Neural cell (in vitro differentiated cells): ENCODE measurements around the gene GRK7. TPM values are rescaled to one million over a fixed set of nuclear protein-coding genes. Genes with fewer than 3 reads are reported as not detected.

Experiments used
- H2AFZ ChIP-seq: fragments of 200-600, 300-800 bp; sonication (generic), shearing (Covaris generic); 2 replicates; pipeline ENCODE4 v1.6.0; 2014; ENCODE audit warnings: low read depth, mild to moderate bottlenecking, antibody characterized with exemption, low read length, moderate library complexity
- H3F3A ChIP-seq: fragments of 200-600 bp; shearing (Covaris generic); 2 replicates; pipeline ENCODE4 v1.6.1; 2016; ENCODE audit warnings: mild to moderate bottlenecking, moderate library complexity, mixed read lengths, antibody characterized with exemption, low read length; ENCODE audit not compliant: insufficient read depth, poor library complexity, severe bottlenecking
- H3K27ac ChIP-seq: fragments of 200-600, 300-800 bp; sonication (generic), shearing (Covaris generic); 2 replicates; pipeline ENCODE4 v1.5.1; 2014; ENCODE audit warnings: mild to moderate bottlenecking, low read length, moderate library complexity
- H3K27me3 ChIP-seq: fragments of 300-800, 200-600 bp; sonication (generic), shearing (Covaris generic); 2 replicates; pipeline ENCODE4 v1.6.0; 2014; ENCODE audit warnings: mild to moderate bottlenecking, low read depth, low read length, moderate library complexity; ENCODE audit not compliant: insufficient read depth
- H3K36me3 ChIP-seq: fragments of 300-800, 200-600 bp; sonication (generic), shearing (Covaris generic); 2 replicates; pipeline ENCODE4 v1.5.1; 2014; ENCODE audit warnings: mild to moderate bottlenecking, antibody characterized with exemption, low read length, moderate library complexity; ENCODE audit not compliant: insufficient read depth
- H3K4me2 ChIP-seq: fragments of 300-800, 200-600 bp; sonication (generic), shearing (Covaris generic); 2 replicates; pipeline ENCODE4 v1.6.0; 2014; ENCODE audit warnings: mild to moderate bottlenecking, low read length
- H3K4me3 ChIP-seq: fragments of 300-800, 200-600 bp; sonication (generic), shearing (Covaris generic); 2 replicates; pipeline ENCODE4 v1.5.1; 2014; ENCODE audit warnings: mild to moderate bottlenecking, low read length, moderate library complexity
- H3K79me2 ChIP-seq: fragments of 200-600 bp; shearing (Covaris generic); replicated peaks from 2 replicates; pipeline ENCODE4 v1.6.0; 2014; ENCODE audit warnings: mild to moderate bottlenecking, low read length, moderate library complexity; ENCODE audit not compliant: insufficient read depth
- H3K9ac ChIP-seq: fragments of 300-800, 200-600 bp; sonication (generic), shearing (Covaris generic); 2 replicates; pipeline ENCODE4 v1.6.1; 2016; ENCODE audit warnings: mild to moderate bottlenecking, low read length, mixed read lengths
- H3K9me2 ChIP-seq: fragments of 200-600 bp; shearing (Covaris generic); 2 replicates; pipeline ENCODE4 v1.6.1; 2016; ENCODE audit warnings: mild to moderate bottlenecking, low read length, mixed read lengths; ENCODE audit not compliant: insufficient read depth
- H3K9me3 ChIP-seq: fragments of 200-600, 300-800 bp; sonication (generic), shearing (Covaris generic); 2 replicates; pipeline ENCODE4 v1.6.1; 2016; ENCODE audit warnings: mild to moderate bottlenecking, mixed run types, low read length, moderate library complexity, mixed read lengths
- H4K20me1 ChIP-seq: fragments of 200-600 bp; shearing (Covaris generic); 2 replicates; pipeline ENCODE4 v1.6.1; 2016; ENCODE audit warnings: mild to moderate bottlenecking, mixed run types; ENCODE audit not compliant: insufficient read depth
- EP300 ChIP-seq: fragments of 450-650 bp; conservative IDR thresholded peaks from 2 replicates; pipeline ENCODE4 v1.6.1; 2014; ENCODE audit warnings: antibody characterized with exemption, mild to moderate bottlenecking, moderate library complexity; ENCODE audit not compliant: poor library complexity, severe bottlenecking
- EZH2 ChIP-seq: fragments of 200-600, 300-800 bp; shearing (Covaris generic), sonication (generic); IDR thresholded peaks from 2 replicates; pipeline ENCODE4 v1.6.1; 2014; ENCODE audit warnings: antibody characterized with exemption, low read length, borderline replicate concordance, mild to moderate bottlenecking; ENCODE audit not compliant: insufficient read depth, poor library complexity, severe bottlenecking
- MXI1 ChIP-seq: fragments of 450-650 bp; conservative IDR thresholded peaks from 2 replicates; pipeline ENCODE4 v1.6.1; 2014; ENCODE audit warnings: antibody characterized with exemption, mild to moderate bottlenecking; ENCODE audit not compliant: poor library complexity, severe bottlenecking
- POLR2AphosphoS5 ChIP-seq: IDR thresholded peaks from 2 replicates; pipeline ENCODE4 v1.6.1; 2012
- RAD21 ChIP-seq: fragments of 450-650 bp; conservative IDR thresholded peaks from 2 replicates; pipeline ENCODE4 v1.6.1; 2014; ENCODE audit warnings: antibody characterized with exemption, mild to moderate bottlenecking, moderate library complexity
- SMC3 ChIP-seq: fragments of 450-650 bp; conservative IDR thresholded peaks from 2 replicates; pipeline ENCODE4 v1.6.1; 2014; ENCODE audit warnings: antibody characterized with exemption, mild to moderate bottlenecking, moderate library complexity; ENCODE audit not compliant: poor library complexity
- TAF1 ChIP-seq: IDR thresholded peaks from 2 replicates; pipeline ENCODE4 v1.6.1; 2012; ENCODE audit warnings: low read depth
- polyA plus RNA-seq: library from polyadenylated mRNA; depleted of rRNA; stranded (reverse); fragments of >200 nt; gene quantifications from 2 replicates; pipeline ENCODE4 v1.2.3, GENCODE V29; 2014
- TF ChIP-seq, protein P1 (sequence below): fragments of 450-650 bp; IDR thresholded peaks from 2 replicates; pipeline ENCODE4 v1.5.1; 2014; ENCODE audit warnings: antibody characterized with exemption, mild to moderate bottlenecking, moderate library complexity; ENCODE audit not compliant: poor library complexity, severe bottlenecking
- TF ChIP-seq, protein P2 (sequence below): IDR thresholded peaks from 2 replicates; pipeline ENCODE4 v1.6.1; 2012; ENCODE audit warnings: borderline replicate concordance

Gene GRK7
- polyA plus RNA-seq, 1 donor from 2014 or later = not detected

DNA sequence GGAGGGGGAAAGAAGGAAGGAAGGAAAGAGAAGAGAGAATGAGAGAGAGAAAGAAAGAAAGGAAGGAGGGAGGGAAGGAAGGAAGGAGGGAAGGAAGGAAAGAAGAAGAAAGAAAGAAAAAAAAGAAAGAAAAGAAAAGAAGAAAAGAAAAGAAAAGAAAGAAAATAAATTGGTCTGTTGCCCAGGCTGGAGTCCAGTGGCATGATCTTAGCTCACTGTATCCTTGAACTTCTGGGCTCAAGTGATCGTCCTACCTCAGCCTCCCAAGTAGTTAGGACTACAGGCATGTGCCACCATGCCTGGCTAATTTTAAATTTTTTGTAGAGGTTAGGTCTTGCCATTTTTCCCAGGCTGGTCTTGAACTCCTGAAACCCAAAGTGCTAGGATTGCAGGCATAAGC is 36.7 kb upstream of the GRK7 start:
- TF ChIP-seq, protein P1, sequence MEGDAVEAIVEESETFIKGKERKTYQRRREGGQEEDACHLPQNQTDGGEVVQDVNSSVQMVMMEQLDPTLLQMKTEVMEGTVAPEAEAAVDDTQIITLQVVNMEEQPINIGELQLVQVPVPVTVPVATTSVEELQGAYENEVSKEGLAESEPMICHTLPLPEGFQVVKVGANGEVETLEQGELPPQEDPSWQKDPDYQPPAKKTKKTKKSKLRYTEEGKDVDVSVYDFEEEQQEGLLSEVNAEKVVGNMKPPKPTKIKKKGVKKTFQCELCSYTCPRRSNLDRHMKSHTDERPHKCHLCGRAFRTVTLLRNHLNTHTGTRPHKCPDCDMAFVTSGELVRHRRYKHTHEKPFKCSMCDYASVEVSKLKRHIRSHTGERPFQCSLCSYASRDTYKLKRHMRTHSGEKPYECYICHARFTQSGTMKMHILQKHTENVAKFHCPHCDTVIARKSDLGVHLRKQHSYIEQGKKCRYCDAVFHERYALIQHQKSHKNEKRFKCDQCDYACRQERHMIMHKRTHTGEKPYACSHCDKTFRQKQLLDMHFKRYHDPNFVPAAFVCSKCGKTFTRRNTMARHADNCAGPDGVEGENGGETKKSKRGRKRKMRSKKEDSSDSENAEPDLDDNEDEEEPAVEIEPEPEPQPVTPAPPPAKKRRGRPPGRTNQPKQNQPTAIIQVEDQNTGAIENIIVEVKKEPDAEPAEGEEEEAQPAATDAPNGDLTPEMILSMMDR = no peak
- TF ChIP-seq RAD21 = no peak
- TF ChIP-seq POLR2AphosphoS5 = no peak
- TF ChIP-seq EZH2 = no peak
- no peak for TF ChIP-seq SMC3
- TF ChIP-seq, protein P2, sequence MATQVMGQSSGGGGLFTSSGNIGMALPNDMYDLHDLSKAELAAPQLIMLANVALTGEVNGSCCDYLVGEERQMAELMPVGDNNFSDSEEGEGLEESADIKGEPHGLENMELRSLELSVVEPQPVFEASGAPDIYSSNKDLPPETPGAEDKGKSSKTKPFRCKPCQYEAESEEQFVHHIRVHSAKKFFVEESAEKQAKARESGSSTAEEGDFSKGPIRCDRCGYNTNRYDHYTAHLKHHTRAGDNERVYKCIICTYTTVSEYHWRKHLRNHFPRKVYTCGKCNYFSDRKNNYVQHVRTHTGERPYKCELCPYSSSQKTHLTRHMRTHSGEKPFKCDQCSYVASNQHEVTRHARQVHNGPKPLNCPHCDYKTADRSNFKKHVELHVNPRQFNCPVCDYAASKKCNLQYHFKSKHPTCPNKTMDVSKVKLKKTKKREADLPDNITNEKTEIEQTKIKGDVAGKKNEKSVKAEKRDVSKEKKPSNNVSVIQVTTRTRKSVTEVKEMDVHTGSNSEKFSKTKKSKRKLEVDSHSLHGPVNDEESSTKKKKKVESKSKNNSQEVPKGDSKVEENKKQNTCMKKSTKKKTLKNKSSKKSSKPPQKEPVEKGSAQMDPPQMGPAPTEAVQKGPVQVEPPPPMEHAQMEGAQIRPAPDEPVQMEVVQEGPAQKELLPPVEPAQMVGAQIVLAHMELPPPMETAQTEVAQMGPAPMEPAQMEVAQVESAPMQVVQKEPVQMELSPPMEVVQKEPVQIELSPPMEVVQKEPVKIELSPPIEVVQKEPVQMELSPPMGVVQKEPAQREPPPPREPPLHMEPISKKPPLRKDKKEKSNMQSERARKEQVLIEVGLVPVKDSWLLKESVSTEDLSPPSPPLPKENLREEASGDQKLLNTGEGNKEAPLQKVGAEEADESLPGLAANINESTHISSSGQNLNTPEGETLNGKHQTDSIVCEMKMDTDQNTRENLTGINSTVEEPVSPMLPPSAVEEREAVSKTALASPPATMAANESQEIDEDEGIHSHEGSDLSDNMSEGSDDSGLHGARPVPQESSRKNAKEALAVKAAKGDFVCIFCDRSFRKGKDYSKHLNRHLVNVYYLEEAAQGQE = no peak
- no peak for TF ChIP-seq MXI1
- no peak for TF ChIP-seq EP300
- TF ChIP-seq TAF1 = no peak
- no peaks in the 10 kb centered on the region for H3K9me3 ChIP-seq
- H3F3A ChIP-seq = no peaks in the 10 kb centered on the region
- no peaks in the 10 kb centered on the region for H4K20me1 ChIP-seq
- H3K36me3 ChIP-seq = no peaks in the 10 kb centered on the region
- H3K9me2 ChIP-seq = no peaks in the 10 kb centered on the region
- H3K27ac ChIP-seq = no peak overlapping the region
- no peak overlapping the region for H2AFZ ChIP-seq
- no peak overlapping the region for H3K4me2 ChIP-seq
- H3K9ac ChIP-seq = no peak overlapping the region
- no peak overlapping the region for H3K4me3 ChIP-seq
- H3K79me2 ChIP-seq = no peaks in the 10 kb centered on the region
- H3K27me3 ChIP-seq = no peaks in the 10 kb centered on the region

DNA sequence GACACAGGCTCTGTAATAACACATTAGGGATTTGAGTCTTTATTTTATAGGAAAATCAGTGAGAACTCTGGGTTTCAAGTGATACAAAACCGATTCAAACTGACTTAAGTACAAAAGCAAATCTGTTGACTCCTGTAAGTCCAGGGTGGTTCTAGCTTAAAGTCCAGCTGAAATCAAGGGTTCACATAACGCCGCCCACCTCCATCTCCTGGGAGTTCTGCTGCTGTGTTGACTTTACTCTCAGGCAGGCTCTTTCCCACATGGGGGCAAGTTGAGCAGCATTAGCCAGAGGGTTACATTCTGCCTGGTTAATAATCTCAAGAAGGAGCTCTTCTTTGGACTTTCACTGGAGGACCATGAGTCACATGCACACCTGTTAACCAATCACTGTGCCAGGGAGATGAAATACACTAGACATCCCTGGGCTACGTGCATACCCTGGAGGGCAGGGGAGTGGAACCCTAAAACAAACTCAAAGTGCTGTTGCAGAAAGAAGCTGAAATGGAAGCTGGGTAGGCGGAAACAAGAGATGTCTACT is 34.8 kb upstream of the GRK7 start:
- Histone ChIP-seq H3K4me3 (no peak overlapping the region), H3K79me2 (no peaks in the 10 kb centered on the region), H3K27ac (no peak overlapping the region), H3K9ac (no peak overlapping the region), H3K9me2 (no peaks in the 10 kb centered on the region), H3K27me3 (no peaks in the 10 kb centered on the region), H3K4me2 (no peak overlapping the region), H3K36me3 (no peaks in the 10 kb centered on the region), H2AFZ (no peak overlapping the region), H3F3A (no peaks in the 10 kb centered on the region), H3K9me3 (no peaks in the 10 kb centered on the region), H4K20me1 (no peaks in the 10 kb centered on the region)
- no peak for TF ChIP-seq RAD21
- TF ChIP-seq, protein P2 = no peak
- no peak for TF ChIP-seq POLR2AphosphoS5
- TF ChIP-seq SMC3 = no peak
- no peak for TF ChIP-seq EP300
- no peak for TF ChIP-seq TAF1
- TF ChIP-seq, protein P1 = no peak
- no peak for TF ChIP-seq MXI1
- no peak for TF ChIP-seq EZH2
